ENCODE data around the gene MMUT. TPM values are rescaled to one million over a fixed set of nuclear protein-coding genes. Genes with fewer than 3 reads are reported as not detected.
"Not testable (repeated sequence)": the region's sequence is repeated elsewhere in the genome, so short reads cannot be mapped to it uniquely, and the experiment has no call there.

MMUT gene
- total RNA-seq, 1 donor from 2014 or later = 15.3 TPM

- ATAC-seq = no peak
These were observed 46.9 kb downstream of the MMUT start for GRCh38 chr6:49416195-49416594.

DNA sequence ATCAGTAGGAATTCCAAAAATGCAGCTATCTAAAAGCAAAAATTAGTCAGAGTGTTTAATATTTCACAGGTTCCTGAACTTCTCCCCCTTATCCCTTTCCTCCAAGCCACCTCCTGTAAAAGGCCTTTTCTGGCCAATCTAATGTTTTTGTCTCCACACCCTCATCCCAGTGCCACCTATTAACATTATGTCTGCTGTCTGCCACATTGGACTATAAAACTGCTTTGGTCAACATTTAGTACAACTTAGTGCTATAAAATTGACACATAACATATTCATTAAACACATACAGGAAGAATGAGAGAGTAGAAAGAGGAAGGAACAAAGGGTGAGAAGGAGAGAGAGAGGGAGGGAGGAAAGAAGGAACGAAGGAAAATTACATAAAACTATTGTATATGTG is 47.7 kb downstream of the MMUT start:
- ATAC-seq = no peak

DNA sequence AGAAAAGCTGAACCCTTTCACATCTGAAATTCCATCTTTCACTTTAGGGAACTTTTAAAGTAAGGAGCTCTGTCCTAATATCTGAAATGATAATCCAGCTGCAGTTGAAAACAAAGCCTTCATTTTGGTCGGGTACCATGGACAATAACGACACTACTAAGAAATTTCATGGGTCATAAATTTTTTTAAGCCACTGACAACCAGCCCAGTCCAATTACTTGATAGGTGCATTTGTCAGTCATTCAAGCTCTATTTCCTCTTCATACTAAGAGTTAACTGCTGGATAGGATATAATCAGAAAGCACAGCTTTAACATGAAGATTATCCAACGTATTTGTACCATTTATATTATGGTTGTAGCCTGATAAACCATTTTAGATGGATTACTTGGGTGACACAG is 52.5 kb downstream of the MMUT start:
- no peak for ATAC-seq

GRCh38 chr6:49409951-49410542 is 53.0 kb downstream of the MMUT start:
- ATAC-seq = peak; percentile 67

DNA sequence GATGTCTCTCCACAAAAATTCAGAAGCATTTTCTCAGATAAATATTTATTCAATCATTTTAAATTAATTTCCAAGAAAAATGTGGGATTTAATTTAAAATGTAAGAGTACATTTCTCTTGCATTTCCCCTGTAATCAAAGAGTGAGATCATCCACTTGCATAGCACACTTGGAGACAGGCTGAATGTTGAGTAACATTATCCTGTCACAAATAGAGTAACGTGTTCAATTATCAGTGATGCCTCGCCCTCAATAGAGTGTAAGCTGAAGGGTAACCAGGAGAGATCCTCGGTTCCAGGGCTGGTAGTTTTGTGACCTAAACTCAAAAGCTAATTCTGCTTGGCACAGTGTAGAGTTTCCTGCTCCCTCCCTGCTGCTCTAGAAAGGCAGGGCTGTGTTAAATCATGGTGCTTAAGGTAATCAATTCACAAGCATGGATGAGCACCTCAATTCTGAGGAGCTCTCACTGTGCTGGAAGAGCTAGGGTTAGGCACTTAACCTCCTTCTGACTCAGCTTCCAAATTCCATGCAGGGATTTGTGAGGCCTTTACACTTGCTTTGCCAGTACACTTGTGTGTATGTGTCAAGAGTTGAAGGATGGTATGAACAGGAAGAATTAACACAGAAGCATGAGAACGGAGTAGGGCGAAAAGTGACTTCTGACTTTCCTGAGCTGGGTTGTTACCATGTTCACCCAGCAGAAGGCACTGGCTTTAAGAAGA is 56.6 kb downstream of the MMUT start:
- ATAC-seq = peak; percentile 93

GRCh38 chr6:49401063-49401462 is 62.0 kb downstream of the MMUT start:
- no peak for ATAC-seq

- not testable (repeated sequence) for ATAC-seq
These were observed 76.2 kb downstream of the MMUT start for GRCh38 chr6:49386667-49387508.

- no peak for ATAC-seq
These were observed 78.1 kb downstream of the MMUT start for GRCh38 chr6:49384904-49385303.

Other genes with a start within 250 kb of the MMUT start
- gene CENPQ, start 117 bp upstream of the MMUT start, total RNA-seq = 3.3 TPM
- gene GLYATL3, start 36.7 kb upstream of the MMUT start, total RNA-seq = not detected
- gene C6orf141, start 87.4 kb upstream of the MMUT start, total RNA-seq = 9.3 TPM
- not detected for gene RHAG, start 173.6 kb upstream of the MMUT start, total RNA-seq

Data from esophagus mucosa (tissue), 1 donor.